K562 (cell line): ENCODE results near the gene FAM187B.
"Not testable (repeated sequence)": the region's sequence is repeated elsewhere in the genome, so short reads cannot be mapped to it uniquely, and the experiment has no call there.

Experiments used
- CTCF ChIP-seq, 3 experiments: IDR thresholded peaks in 2 of 3; conservative IDR thresholded peaks in 1 of 3; 2 replicates each; pipeline ENCODE4 v1.5.1; 2011 to 2012; ENCODE audit warnings: low read length in 3 of 3, mild to moderate bottlenecking in 3 of 3, control low read depth in 2 of 3, improper control_type of control experiment in 1 of 3, inconsistent platforms in 1 of 3, low read depth in 1 of 3, mixed read lengths in 1 of 3, moderate library complexity in 1 of 3; ENCODE audit not compliant: insufficient read depth in 2 of 3
- RAD21 ChIP-seq, 2 experiments: fragments of 250-450 bp in 1 of 2; fragments of 450-650 bp in 1 of 2; sonication (Bioruptor Pico) in 1 of 2; formaldehyde crosslinking in 1 of 2; IDR thresholded peaks in 1 of 2; conservative IDR thresholded peaks in 1 of 2; 2 replicates each; pipeline versions ENCODE4 v1.4.0 to v1.8.0; 2020 to 2022; ENCODE audit warnings: mild to moderate bottlenecking in 2 of 2, moderate library complexity in 1 of 2
- ZNF584 ChIP-seq: fragments of 200-800 bp; sonication (Bioruptor generic); IDR thresholded peaks from 2 replicates; pipeline ENCODE4 v1.6.1; 2016; ENCODE audit warnings: low read depth, mild to moderate bottlenecking, missing genetic modification characterization, missing compliant biosample characterization

- not testable (repeated sequence) for TF ChIP-seq CTCF (IDR thresholded peaks at IDR 0.05 in 2 of 3, conservative IDR thresholded peaks at IDR 0.05 in 1 of 3; ENCODE audit: insufficient read depth in 2 of 3, low read depth in 1 of 3, low read length in 3 of 3); ZNF584 (CRISPR knock-in tag); RAD21 (CRISPR knock-in tag; conservative IDR thresholded peaks at IDR 0.05 in 1 of 2, IDR thresholded peaks at IDR 0.05 in 1 of 2)
Measured at GRCh38 chr19:35220973-35221590, 7.5 kb downstream of the FAM187B start.
